RWPE2 (cell line): Measurements from ENCODE around the gene CABS1.

Experiments used
- ATAC-seq: fragments of 200-7000 bp; cut with Tn5 transposase; 3 replicates; pipeline ENCODE4 v1.9.1; 2021; ENCODE audit warnings: low read depth
- DNase-seq: peaks from one replicate; pipeline ENCODE4 v3.0.0-alpha.2; 2020; ENCODE audit warnings: low spot score
- H3K27ac ChIP-seq: fragments of 450-650 bp; 2 replicates; pipeline ENCODE4 v1.5.1; 2017; ENCODE audit warnings: mild to moderate bottlenecking; ENCODE audit not compliant: poor library complexity, severe bottlenecking
- H3K27me3 ChIP-seq: fragments of 250-450 bp; sonication (Bioruptor Pico); 2 replicates; pipeline ENCODE4 v1.5.1; 2021; ENCODE audit warnings: mild to moderate bottlenecking, moderate library complexity; ENCODE audit not compliant: insufficient read depth, poor library complexity, severe bottlenecking
- H3K36me3 ChIP-seq: fragments of 250-450 bp; sonication (Bioruptor Pico); 2 replicates; pipeline ENCODE4 v1.5.1; 2020; ENCODE audit warnings: low read depth, mild to moderate bottlenecking, moderate library complexity
- H3K4me1 ChIP-seq: fragments of 250-450 bp; sonication (Bioruptor Pico); 2 replicates; pipeline ENCODE4 v1.5.1; 2021; ENCODE audit warnings: mild to moderate bottlenecking, moderate library complexity; ENCODE audit not compliant: insufficient read depth, poor library complexity, severe bottlenecking
- H3K4me3 ChIP-seq: fragments of 250-450 bp; sonication (Bioruptor Pico); 2 replicates; pipeline ENCODE4 v1.5.1; 2021; ENCODE audit warnings: mild to moderate bottlenecking, moderate library complexity; ENCODE audit not compliant: severe bottlenecking
- H3K9me3 ChIP-seq: fragments of 250-450 bp; sonication (Bioruptor Pico); 2 replicates; pipeline ENCODE4 v1.5.1; 2021; ENCODE audit warnings: mild to moderate bottlenecking, moderate library complexity; ENCODE audit not compliant: severe bottlenecking
- CTCF ChIP-seq: fragments of 450-650 bp; IDR thresholded peaks from one replicate; pipeline ENCODE4 v1.5.1; 2017; ENCODE audit warnings: mild to moderate bottlenecking, moderate library complexity; ENCODE audit not compliant: poor library complexity, severe bottlenecking

The CABS1 gene

GRCh38 chr4:70334681-70335080 is at the start of gene CABS1:
Gene CABS1 (plus strand): TSS chr4:70334981. CDS start chr4:70335040, 59 bp downstream.
- Histone ChIP-seq H3K27me3 (no peaks in the 10 kb centered on the region), H3K36me3 (no peaks in the 10 kb centered on the region), H3K27ac (no peak within 1 kb of the TSS), H3K9me3 (no peaks in the 10 kb centered on the region), H3K4me1 (no peaks in the 10 kb centered on the region), H3K4me3 (no peak within 1 kb of the TSS)
- ATAC-seq (no peak), DNase-seq (no peak)
- TF ChIP-seq CTCF: no peak

DNA sequence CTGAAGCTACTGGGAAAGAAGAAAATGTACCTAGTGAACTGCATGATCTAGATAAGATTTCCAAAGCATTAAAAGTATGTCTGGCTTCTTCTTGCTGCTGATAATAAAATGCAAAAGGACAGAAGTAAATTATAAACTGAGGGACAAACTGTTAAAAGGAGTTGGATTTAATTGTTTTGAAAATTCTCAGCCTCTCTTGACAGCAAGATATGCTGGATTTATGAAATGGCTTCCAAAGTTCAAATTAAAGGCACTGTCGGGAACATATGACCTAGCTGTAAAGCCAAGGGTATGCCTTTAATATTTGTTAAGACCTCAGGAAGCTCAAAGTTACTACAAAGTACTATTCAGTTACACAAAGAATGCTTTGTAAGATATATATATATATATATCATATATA is 46.1 kb upstream of the CABS1 start:
- no peaks in the 10 kb centered on the region for H3K4me1 ChIP-seq
- no peak overlapping the region for H3K27ac ChIP-seq
- H3K4me3 ChIP-seq: no peak overlapping the region
- ATAC-seq (no peak), DNase-seq (no peak)
- no peak for TF ChIP-seq CTCF
- peaks cover 5% of the 10 kb centered on the region for H3K27me3 ChIP-seq
- H3K9me3 ChIP-seq: no peaks in the 10 kb centered on the region
- H3K36me3 ChIP-seq: no peaks in the 10 kb centered on the region

DNA sequence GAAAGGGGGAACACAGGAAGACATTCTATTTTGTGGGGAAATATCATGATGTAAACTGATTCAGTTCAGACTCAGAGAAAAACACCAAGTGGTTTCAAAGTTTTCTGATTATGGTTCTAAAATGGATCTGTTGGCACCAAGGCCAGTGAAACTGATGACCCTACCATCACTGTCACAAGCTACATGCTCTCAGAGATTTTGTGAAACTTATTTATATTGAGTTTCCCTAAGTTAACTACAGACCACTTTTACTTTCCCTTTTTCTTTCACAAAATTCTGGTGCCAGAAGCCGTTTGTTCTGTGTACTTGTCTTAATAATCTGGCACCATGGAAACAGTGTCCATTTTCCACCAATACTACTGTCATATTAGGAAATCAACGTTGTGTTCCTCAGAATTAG is 43.4 kb upstream of the CABS1 start:
- ATAC-seq: no peak
- no peak for DNase-seq
- Histone ChIP-seq H3K9me3 (no peaks in the 10 kb centered on the region), H3K4me3 (no peak overlapping the region), H3K36me3 (no peaks in the 10 kb centered on the region), H3K4me1 (no peaks in the 10 kb centered on the region), H3K27ac (no peak overlapping the region), H3K27me3 (peaks cover 5% of the 10 kb centered on the region)
- no peak for TF ChIP-seq CTCF

DNA sequence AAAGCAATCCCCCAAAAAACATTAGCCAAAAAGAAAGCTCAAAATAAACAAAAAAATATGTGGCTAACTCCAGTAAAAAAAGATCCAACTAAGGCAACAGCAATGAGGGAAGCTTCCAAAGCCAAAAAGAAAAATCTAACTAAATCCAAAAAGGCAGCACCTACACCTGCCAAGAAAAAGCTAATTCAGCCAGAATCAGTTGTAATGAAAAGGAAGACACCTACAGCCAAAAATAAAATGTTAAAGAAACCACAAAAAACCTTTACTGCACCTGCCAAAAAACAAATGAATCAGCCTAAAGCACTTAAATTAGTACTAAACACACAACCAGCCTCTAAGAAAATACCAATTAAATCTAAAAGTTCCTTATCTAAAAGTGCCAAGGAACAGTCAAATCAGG is 37.2 kb upstream of the CABS1 start:
- H3K9me3 ChIP-seq: no peaks in the 10 kb centered on the region
- H3K27ac ChIP-seq: no peak overlapping the region
- H3K36me3 ChIP-seq: no peaks in the 10 kb centered on the region
- peaks cover 3% of the 10 kb centered on the region for H3K27me3 ChIP-seq
- ATAC-seq (no peak), DNase-seq (no peak)
- H3K4me3 ChIP-seq: no peak overlapping the region
- no peaks in the 10 kb centered on the region for H3K4me1 ChIP-seq
- TF ChIP-seq CTCF: no peak

DNA sequence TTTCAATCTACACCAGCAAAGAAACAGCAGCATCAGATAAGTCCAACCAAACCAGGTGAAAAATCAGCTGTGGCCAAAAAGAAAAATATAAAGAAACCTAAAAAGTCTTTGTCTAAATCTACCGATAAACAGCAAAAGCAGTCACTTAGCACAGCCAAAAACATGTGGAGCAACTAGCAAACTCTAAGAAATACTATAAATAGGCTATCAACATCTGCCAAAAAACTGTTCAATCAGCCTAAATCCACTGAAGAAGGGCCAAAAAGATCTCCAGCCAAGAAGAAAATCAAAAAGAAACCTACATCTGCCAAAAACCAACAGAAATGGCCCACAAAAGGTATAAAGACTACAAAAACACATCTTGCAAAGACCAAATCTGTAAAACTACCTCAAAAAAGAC is 36.7 kb upstream of the CABS1 start:
- DNase-seq (no peak), ATAC-seq (no peak)
- Histone ChIP-seq H3K36me3 (no peaks in the 10 kb centered on the region), H3K4me1 (no peaks in the 10 kb centered on the region), H3K27ac (no peak overlapping the region), H3K27me3 (peaks cover 3% of the 10 kb centered on the region), H3K9me3 (no peaks in the 10 kb centered on the region), H3K4me3 (no peak overlapping the region)
- TF ChIP-seq CTCF: no peak
